Thyroid gland (tissue), 4 donors: ENCODE measurements around the gene PDGFC.

Experiments used
- CTCF ChIP-seq, 6 experiments: fragments of 200-600 bp in 3 of 6; fragments of 450-650 bp in 3 of 6; sonication (generic) in 3 of 6; IDR thresholded peaks; one replicate each; pipeline ENCODE4 v1.5.1; 2016 to 2019; ENCODE audit warnings: antibody characterized with exemption in 6 of 6, mild to moderate bottlenecking in 2 of 6, inconsistent platforms in 1 of 6, moderate library complexity in 1 of 6
- POLR2A ChIP-seq, 2 donors: fragments of 450-650 bp; IDR thresholded peaks; one replicate each; pipeline ENCODE4 v1.6.1; 2017; ENCODE audit warnings: antibody characterized with exemption in 2 of 2, mild to moderate bottlenecking in 2 of 2, moderate library complexity in 1 of 2

GRCh38 chr4:156970501-156971164, 966 bp downstream of the PDGFC start:
- TF ChIP-seq CTCF (IDR thresholded peaks at IDR 0.05) (peak in 4 of 6 experiments; percentile 21 to 54 (median 42)), POLR2A (IDR thresholded peaks at IDR 0.05) (peak in 1 of 2 donors; percentile 41)
